ENCODE data around the gene FLYWCH2.

The FLYWCH2 gene

DNA sequence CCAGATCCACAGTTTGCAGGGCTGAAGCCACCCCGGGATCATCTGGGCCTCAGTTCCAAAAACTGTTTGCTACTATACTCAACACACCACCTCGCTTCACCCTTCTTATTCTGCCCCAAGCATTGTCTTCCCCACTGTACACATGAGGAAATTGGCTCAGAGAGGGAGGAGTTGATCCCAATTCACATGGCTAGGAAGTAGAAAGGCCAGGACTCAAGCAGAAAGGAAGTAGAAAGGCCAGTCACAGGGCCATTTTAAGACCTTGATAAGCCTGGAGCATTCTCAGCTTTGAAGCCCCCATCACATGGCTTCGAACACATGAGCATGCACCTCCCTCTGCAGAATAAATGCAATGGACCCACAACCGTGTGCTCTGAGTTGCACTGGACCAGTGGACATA, 17.4 kb upstream of the FLYWCH2 start:
- H3K36me3 ChIP-seq (ENCODE audit: control insufficient read depth, insufficient read depth, low read length) = no peaks in the 10 kb centered on the region
- H3K4me3 ChIP-seq (replicated peaks; ENCODE audit: low read depth, low read length) = no peak overlapping the region
- DNase-seq (ENCODE audit: extremely low read depth, insufficient read length) = no peak
- no peaks in the 10 kb centered on the region for H3K27me3 ChIP-seq (replicated peaks; ENCODE audit: control insufficient read depth, insufficient read depth, low read length)
- TF ChIP-seq, protein P1, sequence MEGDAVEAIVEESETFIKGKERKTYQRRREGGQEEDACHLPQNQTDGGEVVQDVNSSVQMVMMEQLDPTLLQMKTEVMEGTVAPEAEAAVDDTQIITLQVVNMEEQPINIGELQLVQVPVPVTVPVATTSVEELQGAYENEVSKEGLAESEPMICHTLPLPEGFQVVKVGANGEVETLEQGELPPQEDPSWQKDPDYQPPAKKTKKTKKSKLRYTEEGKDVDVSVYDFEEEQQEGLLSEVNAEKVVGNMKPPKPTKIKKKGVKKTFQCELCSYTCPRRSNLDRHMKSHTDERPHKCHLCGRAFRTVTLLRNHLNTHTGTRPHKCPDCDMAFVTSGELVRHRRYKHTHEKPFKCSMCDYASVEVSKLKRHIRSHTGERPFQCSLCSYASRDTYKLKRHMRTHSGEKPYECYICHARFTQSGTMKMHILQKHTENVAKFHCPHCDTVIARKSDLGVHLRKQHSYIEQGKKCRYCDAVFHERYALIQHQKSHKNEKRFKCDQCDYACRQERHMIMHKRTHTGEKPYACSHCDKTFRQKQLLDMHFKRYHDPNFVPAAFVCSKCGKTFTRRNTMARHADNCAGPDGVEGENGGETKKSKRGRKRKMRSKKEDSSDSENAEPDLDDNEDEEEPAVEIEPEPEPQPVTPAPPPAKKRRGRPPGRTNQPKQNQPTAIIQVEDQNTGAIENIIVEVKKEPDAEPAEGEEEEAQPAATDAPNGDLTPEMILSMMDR (IDR thresholded peaks at IDR 0.05; ENCODE audit: insufficient read depth, low read length, poor library complexity, severe bottlenecking) = no peak

DNA sequence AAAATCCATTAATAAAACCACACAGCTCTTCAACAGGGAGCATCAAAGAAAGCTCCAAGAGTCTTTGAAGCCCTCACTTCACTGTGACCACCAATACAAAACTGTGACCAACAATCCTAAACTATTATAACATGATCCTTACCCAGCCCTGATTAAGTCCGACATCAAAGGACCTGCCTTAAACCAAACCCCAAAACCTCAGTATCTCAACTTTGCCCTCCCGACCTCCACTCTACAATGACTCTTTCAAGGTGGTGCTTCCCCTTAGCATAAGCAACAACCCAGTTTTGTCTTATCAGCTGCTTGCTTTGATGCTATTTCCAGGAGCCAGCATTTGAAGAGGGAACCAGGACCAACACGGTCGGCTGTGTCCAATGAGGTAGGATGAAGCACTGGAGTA, 16.6 kb upstream of the FLYWCH2 start:
- Histone ChIP-seq H3K4me3 (replicated peaks; ENCODE audit: low read depth, low read length) (no peak overlapping the region), H3K27me3 (replicated peaks; ENCODE audit: control insufficient read depth, insufficient read depth, low read length) (no peaks in the 10 kb centered on the region), H3K36me3 (ENCODE audit: control insufficient read depth, insufficient read depth, low read length) (no peaks in the 10 kb centered on the region)
- DNase-seq (ENCODE audit: extremely low read depth, insufficient read length) = no peak
- TF ChIP-seq, protein P1 (IDR thresholded peaks at IDR 0.05; ENCODE audit: insufficient read depth, low read length, poor library complexity, severe bottlenecking) = no peak

DNA sequence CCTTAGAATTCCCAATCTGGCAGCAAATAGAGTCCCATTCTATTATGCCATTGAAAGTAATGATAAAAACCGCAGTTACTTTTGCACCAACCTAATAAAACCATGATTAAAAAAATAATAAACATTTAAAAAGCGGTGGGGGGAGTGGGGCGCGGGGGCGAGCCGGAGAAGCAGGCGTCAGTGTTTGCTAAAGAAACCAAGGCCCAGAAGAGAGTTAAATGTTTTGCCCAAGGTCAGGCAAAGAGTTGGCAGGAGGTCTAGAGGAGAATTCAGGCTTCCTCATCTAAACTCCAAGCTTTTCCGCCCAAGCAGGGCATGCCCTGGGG, 15.4 kb upstream of the FLYWCH2 start:
- H3K4me3 ChIP-seq (replicated peaks; ENCODE audit: low read depth, low read length) = peak overlapping the region; percentile 61
- no peak for DNase-seq (ENCODE audit: extremely low read depth, insufficient read length)
- TF ChIP-seq, protein P1 (IDR thresholded peaks at IDR 0.05; ENCODE audit: insufficient read depth, low read length, poor library complexity, severe bottlenecking) = no peak
- H3K36me3 ChIP-seq (ENCODE audit: control insufficient read depth, insufficient read depth, low read length) = no peaks in the 10 kb centered on the region
- no peaks in the 10 kb centered on the region for H3K27me3 ChIP-seq (replicated peaks; ENCODE audit: control insufficient read depth, insufficient read depth, low read length)

DNA sequence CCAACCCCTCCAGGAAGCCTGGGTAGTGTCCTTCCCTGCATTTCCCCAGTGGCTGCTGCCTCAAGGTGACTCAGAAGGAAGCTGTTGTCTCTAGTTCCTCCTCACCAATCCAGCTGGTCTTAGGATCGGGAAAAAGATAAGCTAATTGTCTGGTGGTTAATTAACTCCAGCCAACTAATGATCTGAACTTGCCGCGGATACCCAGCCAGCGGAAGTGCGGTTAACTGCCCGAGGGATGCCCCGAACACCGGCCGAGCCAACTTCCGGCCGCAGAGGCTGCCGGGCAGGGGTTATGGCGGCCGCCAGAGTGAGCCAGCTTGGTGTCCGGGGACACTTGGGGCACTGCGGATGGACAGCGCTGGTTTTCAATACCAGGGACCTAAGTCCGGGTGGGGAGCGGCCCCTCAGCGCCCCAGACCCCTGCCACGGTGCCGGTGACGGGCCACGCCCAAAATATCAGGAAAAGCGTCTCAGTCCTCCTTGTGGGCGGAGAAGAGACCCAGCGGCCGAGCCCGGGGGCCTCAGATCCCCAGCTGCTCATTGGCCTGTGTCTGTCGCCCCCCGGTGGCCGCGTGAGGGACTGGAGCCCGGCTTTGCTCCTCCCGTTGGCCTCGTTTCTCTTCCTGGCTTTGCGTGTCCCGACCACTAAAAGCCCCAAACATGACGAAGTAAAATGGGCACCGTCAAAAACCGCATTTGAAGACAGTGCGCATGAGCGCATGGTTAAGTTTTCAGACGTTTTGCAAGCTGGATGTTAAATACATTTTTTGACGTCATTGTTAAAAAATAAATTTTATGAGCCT, 14.8 kb upstream of the FLYWCH2 start:
- H3K4me3 ChIP-seq (replicated peaks; ENCODE audit: low read depth, low read length) = peak overlapping the region; percentile 61
- DNase-seq (ENCODE audit: extremely low read depth, insufficient read length) = peak; percentile 97
- TF ChIP-seq, protein P1 (IDR thresholded peaks at IDR 0.05; ENCODE audit: insufficient read depth, low read length, poor library complexity, severe bottlenecking) = peak; percentile 95
- H3K27me3 ChIP-seq (replicated peaks; ENCODE audit: control insufficient read depth, insufficient read depth, low read length) = no peaks in the 10 kb centered on the region
- no peaks in the 10 kb centered on the region for H3K36me3 ChIP-seq (ENCODE audit: control insufficient read depth, insufficient read depth, low read length)

DNA sequence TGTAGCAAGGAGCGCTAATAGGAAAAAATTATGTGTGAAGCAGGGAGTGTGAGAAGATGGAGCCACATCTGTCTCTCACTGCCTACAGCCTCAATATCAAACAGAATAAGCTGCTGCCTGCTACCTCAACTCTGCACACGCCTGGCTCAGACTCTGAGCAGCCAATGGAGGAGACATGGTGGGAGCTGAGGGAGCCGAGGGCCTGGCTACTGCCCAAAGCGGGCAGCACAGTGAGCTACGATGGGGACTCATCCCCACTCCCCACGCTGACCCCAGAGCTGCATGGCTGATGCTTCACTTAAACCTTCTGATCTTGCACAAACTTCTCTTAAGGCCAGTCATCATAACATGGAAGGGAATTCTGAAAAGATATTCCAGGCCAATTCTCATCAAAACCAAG, 11.1 kb upstream of the FLYWCH2 start:
- no peak for DNase-seq (ENCODE audit: extremely low read depth, insufficient read length)
- H3K36me3 ChIP-seq (ENCODE audit: control insufficient read depth, insufficient read depth, low read length) = no peaks in the 10 kb centered on the region
- H3K27me3 ChIP-seq (replicated peaks; ENCODE audit: control insufficient read depth, insufficient read depth, low read length) = no peaks in the 10 kb centered on the region
- TF ChIP-seq, protein P1 (IDR thresholded peaks at IDR 0.05; ENCODE audit: insufficient read depth, low read length, poor library complexity, severe bottlenecking) = no peak
- H3K4me3 ChIP-seq (replicated peaks; ENCODE audit: low read depth, low read length) = no peak overlapping the region

All from GM06990 (cell line).